HL-60 (cell line): ENCODE results near the gene PRG3.
"Not testable (repeated sequence)": the region's sequence is repeated elsewhere in the genome, so short reads cannot be mapped to it uniquely, and the experiment has no call there.

Experiments used
- CTCF ChIP-seq: IDR thresholded peaks from one replicate; pipeline ENCODE4 v1.5.1; 2011; ENCODE audit warnings: low read length, control low read depth, inconsistent platforms; ENCODE audit not compliant: insufficient read depth
- POLR2AphosphoS5 ChIP-seq: IDR thresholded peaks from 2 replicates; pipeline ENCODE4 v1.6.1; 2012; ENCODE audit warnings: low read depth

DNA sequence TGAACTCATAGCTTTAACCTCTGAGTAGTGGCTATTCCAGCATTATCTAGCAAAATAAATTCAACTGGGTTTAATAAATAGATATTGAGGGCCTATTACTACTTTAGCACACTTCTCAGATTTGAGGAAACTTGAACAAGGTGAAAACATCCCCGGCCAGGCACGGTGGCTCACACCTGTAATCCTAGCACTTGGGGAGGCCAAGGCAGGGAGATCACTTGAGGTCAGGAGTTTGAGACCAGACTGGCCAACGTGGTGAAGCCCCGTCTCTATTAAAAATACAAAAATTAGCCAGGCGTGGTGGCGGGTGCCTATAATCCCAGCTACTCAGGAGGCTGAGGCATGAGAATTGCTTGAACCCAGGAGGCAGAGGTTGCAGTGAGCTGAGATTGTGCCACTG is 44.1 kb downstream of the PRG3 start:
- not testable (repeated sequence) for TF ChIP-seq CTCF, POLR2AphosphoS5
